ENCODE results near the gene TMEM132C.

The TMEM132C gene

GRCh38 chr12:128361400-128361995 is 94.5 kb downstream of the TMEM132C start:
- Histone ChIP-seq H3K9me2 (replicated peaks; ENCODE audit: insufficient read depth, low read length) (no peaks in the 10 kb centered on the region), H3K27me3 (replicated peaks; ENCODE audit: insufficient read depth, low read length) (no peaks in the 10 kb centered on the region), H3K79me2 (ENCODE audit: low read length) (no peaks in the 10 kb centered on the region), H3K4me1 (ENCODE audit: low read length) (no peaks in the 10 kb centered on the region), H3F3A (ENCODE audit: insufficient read depth, low read length) (no peaks in the 10 kb centered on the region), H2AFZ (ENCODE audit: low read length) (no peak overlapping the region), H3K4me3 (ENCODE audit: low read length) (no peak overlapping the region), H3K9ac (ENCODE audit: low read length) (no peak overlapping the region), H3K36me3 (replicated peaks; ENCODE audit: insufficient read depth, low read length) (no peaks in the 10 kb centered on the region), H4K20me1 (ENCODE audit: insufficient read depth, low read length) (no peaks in the 10 kb centered on the region), H3K4me2 (ENCODE audit: low read depth, low read length) (no peak overlapping the region), H3K9me3 (replicated peaks; ENCODE audit: insufficient read depth, low read length) (no peaks in the 10 kb centered on the region), H3K27ac (ENCODE audit: low read length) (no peak overlapping the region)
- DNase-seq, result no peak
- TF ChIP-seq CTCF (IDR thresholded peaks at IDR 0.05; ENCODE audit: low read length) (no peak), EZH2phosphoT487 (IDR thresholded peaks at IDR 0.05; ENCODE audit: low read length) (no peak), EZH2 (optimal IDR thresholded peaks at IDR 0.05; ENCODE audit: low read depth, low read length) (no peak)

- Histone ChIP-seq H3K4me2 (ENCODE audit: low read depth, low read length) (no peak overlapping the region), H3K27ac (ENCODE audit: low read length) (no peak overlapping the region), H2AFZ (ENCODE audit: low read length) (no peak overlapping the region), H3F3A (ENCODE audit: insufficient read depth, low read length) (no peaks in the 10 kb centered on the region), H3K4me1 (ENCODE audit: low read length) (no peaks in the 10 kb centered on the region), H4K20me1 (ENCODE audit: insufficient read depth, low read length) (no peaks in the 10 kb centered on the region), H3K4me3 (ENCODE audit: low read length) (no peak overlapping the region), H3K27me3 (replicated peaks; ENCODE audit: insufficient read depth, low read length) (no peaks in the 10 kb centered on the region), H3K9ac (ENCODE audit: low read length) (no peak overlapping the region), H3K36me3 (replicated peaks; ENCODE audit: insufficient read depth, low read length) (no peaks in the 10 kb centered on the region), H3K79me2 (ENCODE audit: low read length) (no peaks in the 10 kb centered on the region), H3K9me2 (replicated peaks; ENCODE audit: insufficient read depth, low read length) (no peaks in the 10 kb centered on the region), H3K9me3 (replicated peaks; ENCODE audit: insufficient read depth, low read length) (no peaks in the 10 kb centered on the region)
- TF ChIP-seq EZH2 (optimal IDR thresholded peaks at IDR 0.05; ENCODE audit: low read depth, low read length) (no peak), CTCF (IDR thresholded peaks at IDR 0.05; ENCODE audit: low read length) (no peak), EZH2phosphoT487 (IDR thresholded peaks at IDR 0.05; ENCODE audit: low read length) (no peak)
- DNase-seq, result no peak
Measured at GRCh38 chr12:128365032-128365431, 98.1 kb downstream of the TMEM132C start.

- no peaks in the 10 kb centered on the region for H3K36me3 ChIP-seq (replicated peaks; ENCODE audit: insufficient read depth, low read length)
- no peaks in the 10 kb centered on the region for H4K20me1 ChIP-seq (ENCODE audit: insufficient read depth, low read length)
- no peak overlapping the region for H3K4me2 ChIP-seq (ENCODE audit: low read depth, low read length)
- no peaks in the 10 kb centered on the region for H3F3A ChIP-seq (ENCODE audit: insufficient read depth, low read length)
- no peaks in the 10 kb centered on the region for H3K79me2 ChIP-seq (ENCODE audit: low read length)
- H2AFZ ChIP-seq (ENCODE audit: low read length), result no peak overlapping the region
- H3K9me3 ChIP-seq (replicated peaks; ENCODE audit: insufficient read depth, low read length), result no peaks in the 10 kb centered on the region
- no peak overlapping the region for H3K27ac ChIP-seq (ENCODE audit: low read length)
- no peak overlapping the region for H3K9ac ChIP-seq (ENCODE audit: low read length)
- H3K4me1 ChIP-seq (ENCODE audit: low read length), result no peaks in the 10 kb centered on the region
- DNase-seq, result no peak
- TF ChIP-seq EZH2 (optimal IDR thresholded peaks at IDR 0.05; ENCODE audit: low read depth, low read length), result no peak
- TF ChIP-seq EZH2phosphoT487 (IDR thresholded peaks at IDR 0.05; ENCODE audit: low read length), result no peak
- TF ChIP-seq CTCF (IDR thresholded peaks at IDR 0.05; ENCODE audit: low read length), result no peak
- H3K27me3 ChIP-seq (replicated peaks; ENCODE audit: insufficient read depth, low read length), result no peaks in the 10 kb centered on the region
- no peak overlapping the region for H3K4me3 ChIP-seq (ENCODE audit: low read length)
- no peaks in the 10 kb centered on the region for H3K9me2 ChIP-seq (replicated peaks; ENCODE audit: insufficient read depth, low read length)
Measured at GRCh38 chr12:128365651-128366231, 98.8 kb downstream of the TMEM132C start.

Measured in MM.1S (cell line).